T-helper 22 cell (primary cell): ENCODE measurements around the gene COL1A1.
A peak's percentile ranks its signal among the peaks of the same experiment; 100 is the strongest.

Experiments
- DNase-seq: peaks from one replicate; pipeline ENCODE4 v3.0.0-alpha.2; 2020; ENCODE audit warnings: low read depth

COL1A1 gene

DNA sequence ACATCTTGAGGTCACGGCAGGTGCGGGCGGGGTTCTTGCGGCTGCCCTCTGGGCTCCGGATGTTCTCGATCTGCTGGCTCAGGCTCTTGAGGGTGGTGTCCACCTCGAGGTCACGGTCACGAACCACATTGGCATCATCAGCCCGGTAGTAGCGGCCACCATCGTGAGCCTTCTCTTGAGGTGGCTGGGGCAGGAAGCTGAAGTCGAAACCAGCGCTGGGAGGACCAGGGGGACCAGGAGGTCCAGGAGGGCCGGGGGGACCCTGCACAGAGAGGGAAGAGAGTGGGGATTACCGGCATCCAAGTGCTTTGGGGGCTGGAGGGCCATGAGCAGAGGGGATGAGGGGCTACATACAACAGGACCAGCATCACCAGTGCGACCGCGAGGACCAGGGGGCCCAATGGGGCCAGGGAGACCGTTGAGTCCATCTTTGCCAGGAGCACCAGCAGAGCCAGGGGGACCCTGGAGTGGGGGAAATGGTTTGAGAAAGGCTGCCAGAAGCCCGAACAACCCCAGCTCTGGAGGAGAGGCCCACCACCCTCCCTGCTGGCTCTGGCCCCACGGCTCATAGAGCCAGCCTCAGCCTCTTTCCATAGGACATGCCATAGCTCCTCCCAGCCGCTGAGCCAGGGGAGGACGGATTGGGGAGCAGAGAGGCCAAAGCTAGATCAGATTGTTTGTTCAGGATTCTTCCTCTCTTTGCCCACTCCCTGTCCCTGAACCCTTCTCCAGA is 14.6 kb downstream of the COL1A1 start:
- DNase-seq = no peak

DNA sequence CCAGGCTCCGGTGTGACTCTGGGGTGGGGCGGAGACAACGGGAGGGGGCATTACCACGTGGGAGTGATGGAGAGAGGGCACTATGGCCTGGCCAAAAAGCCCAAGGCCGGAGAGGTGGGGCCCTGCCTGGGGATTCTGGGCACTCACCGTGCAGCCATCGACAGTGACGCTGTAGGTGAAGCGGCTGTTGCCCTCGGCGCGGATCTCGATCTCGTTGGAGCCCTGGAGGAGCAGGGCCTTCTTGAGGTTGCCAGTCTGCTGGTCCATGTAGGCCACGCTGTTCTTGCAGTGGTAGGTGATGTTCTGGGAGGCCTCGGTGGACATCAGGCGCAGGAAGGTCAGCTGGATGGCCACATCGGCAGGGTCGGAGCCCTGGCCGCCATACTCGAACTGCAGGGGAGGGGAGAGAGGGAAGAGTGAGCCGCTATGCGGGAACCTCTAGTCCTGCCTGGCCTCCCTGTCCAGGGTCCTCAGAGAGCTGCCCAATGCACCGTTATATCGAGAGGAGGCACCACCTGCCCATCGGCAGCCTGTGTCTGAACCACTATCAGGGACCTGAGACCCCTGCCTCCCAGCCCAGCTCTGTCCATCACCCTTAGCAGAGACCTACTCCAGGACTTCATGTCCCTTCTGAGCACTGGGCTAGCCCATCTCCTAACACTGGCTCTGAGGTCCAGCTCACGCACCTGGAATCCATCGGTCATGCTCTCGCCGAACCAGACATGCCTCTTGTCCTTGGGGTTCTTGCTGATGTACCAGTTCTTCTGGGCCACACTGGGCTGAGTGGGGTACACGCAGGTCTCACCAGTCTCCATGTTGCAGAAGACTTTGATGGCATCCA is 15.6 kb downstream of the COL1A1 start:
- no peak for DNase-seq

DNA sequence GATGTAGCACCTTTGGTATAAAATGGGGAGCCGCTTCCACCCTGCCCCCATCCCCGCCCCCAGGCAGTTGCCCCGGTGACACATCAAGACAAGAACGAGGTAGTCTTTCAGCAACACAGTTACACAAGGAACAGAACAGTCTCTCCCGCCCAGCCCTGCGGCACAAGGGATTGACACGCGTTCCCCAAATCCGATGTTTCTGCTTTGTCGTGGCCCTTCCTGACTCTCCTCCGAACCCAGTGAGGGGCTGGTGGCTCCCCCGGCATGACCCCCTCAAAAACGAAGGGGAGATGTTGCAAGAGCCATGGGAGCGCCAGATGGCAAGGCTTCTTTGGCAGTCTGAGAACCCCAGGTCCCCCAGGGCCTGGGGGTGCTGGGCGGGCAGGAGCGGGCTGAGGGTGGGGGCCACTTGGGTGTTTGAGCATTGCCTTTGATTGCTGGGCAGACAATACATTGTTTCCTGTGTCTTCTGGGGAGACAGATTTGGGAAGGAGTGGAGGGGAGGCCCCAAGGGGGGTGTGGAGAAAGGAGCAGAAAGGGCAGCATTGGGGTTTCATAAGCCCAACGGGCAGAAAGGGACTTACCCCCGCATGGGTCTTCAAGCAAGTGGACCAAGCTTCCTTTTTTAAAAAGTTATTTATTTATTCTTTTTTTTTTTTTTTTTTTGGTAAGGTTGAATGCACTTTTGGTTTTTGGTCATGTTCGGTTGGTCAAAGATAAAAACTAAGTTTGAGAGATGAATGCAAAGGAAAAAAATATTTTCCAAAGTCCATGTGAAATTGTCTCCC is 16.6 kb downstream of the COL1A1 start:
- DNase-seq = no peak

DNA sequence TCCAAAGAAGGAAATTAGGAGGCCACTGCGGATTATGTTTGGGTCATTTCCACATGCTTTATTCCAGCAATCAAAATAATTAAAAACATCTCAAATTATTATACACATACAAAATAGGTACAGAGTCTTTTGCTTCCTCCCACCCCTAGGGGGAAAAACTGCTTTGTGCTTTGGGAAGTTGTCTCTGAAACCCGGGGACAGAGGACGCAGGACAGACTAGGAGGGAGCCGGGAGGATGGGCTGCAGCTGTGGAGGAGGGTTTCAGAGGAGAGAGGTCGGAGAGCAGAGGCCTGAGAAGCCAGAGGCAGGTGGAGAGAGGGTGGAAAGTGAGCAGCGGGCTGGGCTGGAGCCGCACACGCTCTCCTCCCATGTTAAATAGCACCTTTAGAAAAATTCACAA is 17.4 kb downstream of the COL1A1 start:
- DNase-seq = no peak

GRCh38 chr17:50183421-50183994 is 17.9 kb downstream of the COL1A1 start:
- no peak for DNase-seq

- no peak for DNase-seq
Observed at GRCh38 chr17:50182783-50183420, 18.5 kb downstream of the COL1A1 start.

DNA sequence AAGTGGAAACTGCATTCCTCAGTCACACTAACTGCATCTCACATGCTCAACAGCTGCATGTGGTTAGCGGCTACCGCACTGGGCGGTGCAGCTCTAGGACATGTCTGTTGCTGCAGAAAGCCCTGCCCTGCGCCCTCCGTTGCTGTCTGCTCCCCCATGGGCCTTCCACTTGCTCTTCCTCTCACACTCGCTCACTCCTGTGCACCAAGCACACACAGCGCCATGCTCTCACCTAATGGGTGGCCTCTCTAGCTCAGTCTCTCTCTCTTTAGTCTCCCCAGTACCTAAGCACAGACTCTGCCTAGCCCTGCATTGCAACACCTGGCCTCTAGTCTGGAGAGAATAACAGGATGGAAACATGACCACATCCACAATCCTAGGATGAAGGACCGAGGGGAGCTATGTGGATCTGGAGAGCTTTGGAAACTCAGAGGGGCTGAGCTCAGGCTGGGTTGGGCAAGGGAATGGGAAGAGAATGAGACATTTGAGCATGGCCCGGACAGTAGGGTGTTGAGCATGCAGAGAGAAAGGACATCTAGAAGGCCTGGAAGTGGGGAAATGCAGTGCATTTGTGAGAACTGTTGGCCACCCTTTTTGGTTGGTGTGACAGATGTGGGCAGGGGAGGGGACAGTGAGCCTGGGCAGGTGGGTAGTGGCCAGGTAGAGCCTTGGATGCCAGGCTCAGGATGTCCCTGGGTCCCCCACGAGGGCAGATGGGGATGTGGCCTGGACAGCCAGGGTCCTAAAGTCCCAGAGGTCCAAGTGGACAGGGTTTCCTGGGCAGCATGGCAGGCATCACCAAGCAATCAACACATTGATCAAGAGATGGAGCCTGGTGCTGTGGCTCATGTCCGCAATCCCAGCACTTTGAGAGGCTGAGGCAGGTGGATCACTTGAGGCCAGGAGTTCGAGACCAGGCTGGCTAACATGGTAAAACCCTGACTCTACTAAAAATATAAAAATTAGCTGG is 19.6 kb downstream of the COL1A1 start:
- DNase-seq = no peak

GRCh38 chr17:50181144-50181543 is 20.3 kb downstream of the COL1A1 start:
- DNase-seq = no peak

DNA sequence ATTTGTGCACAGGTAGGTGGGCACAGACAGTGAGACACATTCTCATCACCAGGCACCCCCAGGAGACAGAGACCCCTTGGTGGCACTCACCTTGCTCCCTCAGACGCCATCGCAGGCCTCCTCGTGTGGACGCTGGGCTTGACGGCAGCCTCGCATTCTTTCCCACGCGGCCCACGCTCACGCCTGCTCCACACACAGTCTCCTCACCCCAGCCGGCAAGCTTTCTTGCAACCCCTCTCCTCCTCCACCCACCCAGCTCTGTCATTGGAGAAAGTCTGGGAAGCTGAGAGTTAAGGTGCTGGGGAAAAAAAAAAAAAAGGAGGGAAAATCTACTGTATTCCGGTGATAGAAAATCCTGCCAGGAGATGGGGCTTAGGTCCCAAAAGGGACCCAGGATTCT is 20.8 kb downstream of the COL1A1 start:
- DNase-seq = no peak

DNA sequence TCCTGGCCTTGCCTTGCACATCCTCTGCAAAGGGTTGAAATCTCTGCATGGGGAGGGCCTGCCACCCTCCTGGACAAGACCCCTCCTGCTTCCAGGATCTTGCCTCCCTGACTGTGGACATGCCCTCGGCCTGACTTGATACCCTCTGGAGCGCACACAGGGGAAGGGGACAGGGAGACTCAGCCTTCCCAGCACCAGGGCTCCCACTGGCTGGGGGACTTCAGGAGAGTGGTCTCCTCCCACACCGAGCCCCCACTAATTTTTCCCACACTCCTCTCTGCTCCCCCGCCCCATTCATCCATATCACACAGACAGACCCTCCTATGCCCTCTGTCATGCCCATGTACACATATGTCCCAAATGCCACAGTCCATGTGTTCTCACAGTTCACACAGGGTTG is 21.3 kb downstream of the COL1A1 start:
- DNase-seq = no peak

- peak; percentile 31 for DNase-seq
Observed at GRCh38 chr17:50177983-50178834, 23.2 kb downstream of the COL1A1 start.

DNA sequence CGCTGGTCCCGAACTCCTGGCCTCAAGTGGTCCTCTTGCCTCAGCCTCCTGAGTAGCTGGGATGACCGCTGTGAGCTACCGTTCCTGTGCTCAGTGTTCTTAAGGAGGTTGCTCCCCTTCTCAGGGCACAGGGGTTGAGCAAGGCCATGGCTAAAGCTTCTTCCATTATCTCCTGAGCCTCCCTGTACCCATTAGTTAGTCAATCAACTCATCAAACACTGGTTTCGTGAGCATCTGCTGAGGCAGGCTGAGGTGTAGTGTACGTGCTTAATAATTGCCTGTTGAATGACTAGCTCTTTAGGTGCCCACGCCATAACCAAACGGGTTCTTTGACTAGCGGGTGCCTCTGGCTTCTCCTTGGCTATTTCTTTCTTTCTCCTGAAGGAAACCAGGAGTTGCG is 24.0 kb downstream of the COL1A1 start:
- DNase-seq = no peak

GRCh38 chr17:50176559-50177357 is 24.7 kb downstream of the COL1A1 start:
- DNase-seq = no peak

- no peak for DNase-seq
Observed at GRCh38 chr17:50175035-50175807, 26.2 kb downstream of the COL1A1 start.

GRCh38 chr17:50174444-50174843 is 27.0 kb downstream of the COL1A1 start:
- no peak for DNase-seq

- DNase-seq = no peak
Observed at GRCh38 chr17:50173335-50173941, 28.0 kb downstream of the COL1A1 start.

DNA sequence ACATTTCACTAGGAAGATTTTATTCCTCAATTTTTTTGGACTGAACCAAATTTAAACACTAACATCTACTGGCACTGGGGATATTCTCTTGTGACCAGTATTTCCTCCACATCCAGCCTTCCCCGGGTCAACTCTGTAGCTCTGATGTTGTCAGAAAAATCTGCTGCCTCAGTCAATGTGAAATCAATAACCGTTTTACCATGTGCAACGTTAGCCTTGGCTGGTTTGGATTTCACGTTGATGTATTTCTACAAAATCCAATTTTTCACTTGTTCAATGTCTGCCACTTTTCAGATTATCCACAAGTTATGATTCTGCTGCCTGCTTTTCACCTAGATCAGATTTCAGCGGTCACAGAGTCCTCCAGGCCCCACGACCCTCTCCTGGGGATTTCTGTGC is 28.5 kb downstream of the COL1A1 start:
- DNase-seq = no peak

GRCh38 chr17:50172130-50172529 is 29.3 kb downstream of the COL1A1 start:
- DNase-seq = no peak
